SK-MEL-5 (cell line): Measurements from ENCODE around the gene PCDHB15. TPM values are rescaled to one million over a fixed set of nuclear protein-coding genes. Genes with fewer than 3 reads are reported as not detected.
A peak's percentile ranks its signal among the peaks of the same experiment; 100 is the strongest.
"Not testable (repeated sequence)": the region's sequence is repeated elsewhere in the genome, so short reads cannot be mapped to it uniquely, and the experiment has no call there.

Source experiments
- DNase-seq: peaks from one replicate; pipeline ENCODE4 v3.0.0-alpha.2; 2016; ENCODE audit warnings: low read depth, low spot score
- in situ Hi-C: cut with HindIII; loops from 2 replicates; pipeline ENCODE4 v1.10.0; 2016; ENCODE audit warnings: low sequenced_read_pairs, high pct_unique_total_duplicates, low pct_unique_long_range_greater_than_20kb
- polyA plus RNA-seq, 2 experiments: library from polyadenylated mRNA; depleted of rRNA; stranded (reverse); fragments of >200 nt; gene quantifications; 2 replicates each; pipeline ENCODE4 v1.2.3, GENCODE V29; 2015
- total RNA-seq: library from RNA; depleted of rRNA; stranded (reverse); fragments of >200 nt; shearing (Covaris generic); gene quantifications from 2 replicates; pipeline ENCODE4 v1.2.3, GENCODE V29; 2014; rRNA removed

Gene PCDHB15
- 1.1 and 1.6 TPM in 2 replicates for total RNA-seq
- 1.8 and 2.8 TPM in 2 replicates for polyA plus RNA-seq (2015; cell fraction: cytosol; rRNA removed)
- 7.0 and 10.5 TPM in 2 replicates for polyA plus RNA-seq (2015; cell fraction: nucleus; rRNA removed)

GRCh38 chr5:141245250-141245717, at the start of gene PCDHB15:
TSS of gene PCDHB15 (plus strand) at chr5:141245395. CDS start at chr5:141245579, 184 bp downstream.
- peak; percentile 53 for DNase-seq
- in situ Hi-C loops: no loop called here

- in situ Hi-C loops: no loop called here
- DNase-seq: no peak
Observed at GRCh38 chr5:141196363-141196762, 48.8 kb upstream of the PCDHB15 start.

GRCh38 chr5:141199359-141200235, 45.6 kb upstream of the PCDHB15 start, which contains the start of gene PCDHB11:
TSS of gene PCDHB11 (plus strand) at chr5:141199627. CDS start at chr5:141199775, 148 bp downstream.
- in situ Hi-C loops: no loop called here
- DNase-seq: peak; percentile 60

GRCh38 chr5:141201126-141201525, 44.1 kb upstream of the PCDHB15 start:
- DNase-seq, in situ Hi-C loops: not testable (repeated sequence)

GRCh38 chr5:141201646-141202045, 43.5 kb upstream of the PCDHB15 start:
- DNase-seq, in situ Hi-C loops: not testable (repeated sequence)

- peak; percentile 55 for DNase-seq
- in situ Hi-C loops: no loop called here
Observed at GRCh38 chr5:141208478-141208877, 36.7 kb upstream of the PCDHB15 start, which contains the start of gene PCDHB12. TSS of gene PCDHB12 (plus strand) at chr5:141208719. CDS start at chr5:141208908, 189 bp downstream.

- in situ Hi-C loops, DNase-seq: not testable (repeated sequence)
Observed at GRCh38 chr5:141210281-141210680, 34.9 kb upstream of the PCDHB15 start.

GRCh38 chr5:141210849-141211248, 34.3 kb upstream of the PCDHB15 start:
- DNase-seq, in situ Hi-C loops: not testable (repeated sequence)

- in situ Hi-C loops: not testable (repeated sequence)
- DNase-seq: peak; percentile 47
Observed at GRCh38 chr5:141213656-141214339, 31.4 kb upstream of the PCDHB15 start, which contains the start of gene PCDHB13. TSS of gene PCDHB13 (plus strand) at chr5:141213919. CDS start at chr5:141214124, 205 bp downstream.

- in situ Hi-C loops, DNase-seq: not testable (repeated sequence)
Observed at GRCh38 chr5:141214583-141214982, 30.6 kb upstream of the PCDHB15 start.

GRCh38 chr5:141215504-141215903, 29.7 kb upstream of the PCDHB15 start:
- in situ Hi-C loops, DNase-seq: not testable (repeated sequence)

- in situ Hi-C loops, DNase-seq: not testable (repeated sequence)
Observed at GRCh38 chr5:141216035-141216434, 29.2 kb upstream of the PCDHB15 start.

- in situ Hi-C loops: no loop called here
- DNase-seq: peak; percentile 62
Observed at GRCh38 chr5:141223112-141223783, 21.9 kb upstream of the PCDHB15 start, which contains the start of gene PCDHB14. TSS of gene PCDHB14 (plus strand) at chr5:141223343. CDS start at chr5:141223506, 163 bp downstream.

- in situ Hi-C loops, DNase-seq: not testable (repeated sequence)
Observed at GRCh38 chr5:141224844-141225243, 20.4 kb upstream of the PCDHB15 start.

- in situ Hi-C loops, DNase-seq: not testable (repeated sequence)
Observed at GRCh38 chr5:141225421-141225820, 19.8 kb upstream of the PCDHB15 start.

GRCh38 chr5:141234109-141234667, 11.0 kb upstream of the PCDHB15 start:
- in situ Hi-C loops: no loop called here
- peak; percentile 34 for DNase-seq

- DNase-seq, in situ Hi-C loops: not testable (repeated sequence)
Observed at GRCh38 chr5:141235922-141236321, 9.3 kb upstream of the PCDHB15 start.
